HG03342 (cell line): ENCODE results near the gene PALD1.
A peak's percentile ranks its signal among the peaks of the same experiment; 100 is the strongest.

Source experiments
- ATAC-seq: cut with Tn5 transposase; IDR thresholded peaks from one replicate; pipeline ENCODE4 v1.9.1; 2021; ENCODE audit warnings: mild to moderate bottlenecking, moderate library complexity; ENCODE audit not compliant: unreplicated experiment

PALD1 gene

DNA sequence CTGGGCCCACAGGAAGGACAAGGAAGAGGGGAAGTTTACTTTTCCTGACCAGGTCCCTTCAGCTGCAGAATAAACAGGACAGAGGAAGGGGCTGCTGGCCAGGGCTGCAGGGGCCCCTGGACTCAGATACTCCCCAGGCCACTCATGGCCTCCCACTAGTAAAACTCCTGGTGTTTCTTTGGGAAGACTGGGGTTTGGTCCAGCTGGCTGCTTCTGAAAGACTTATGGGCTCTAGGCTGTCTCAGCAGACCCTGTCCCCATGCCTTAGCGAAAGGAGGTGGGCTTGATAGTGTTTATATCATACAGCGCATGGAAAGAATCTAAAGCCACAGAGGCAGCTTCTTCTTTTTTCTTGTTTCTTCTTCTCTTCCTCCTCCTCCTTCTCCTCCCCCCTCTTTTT, 56.4 kb downstream of the PALD1 start:
- ATAC-seq: no peak

DNA sequence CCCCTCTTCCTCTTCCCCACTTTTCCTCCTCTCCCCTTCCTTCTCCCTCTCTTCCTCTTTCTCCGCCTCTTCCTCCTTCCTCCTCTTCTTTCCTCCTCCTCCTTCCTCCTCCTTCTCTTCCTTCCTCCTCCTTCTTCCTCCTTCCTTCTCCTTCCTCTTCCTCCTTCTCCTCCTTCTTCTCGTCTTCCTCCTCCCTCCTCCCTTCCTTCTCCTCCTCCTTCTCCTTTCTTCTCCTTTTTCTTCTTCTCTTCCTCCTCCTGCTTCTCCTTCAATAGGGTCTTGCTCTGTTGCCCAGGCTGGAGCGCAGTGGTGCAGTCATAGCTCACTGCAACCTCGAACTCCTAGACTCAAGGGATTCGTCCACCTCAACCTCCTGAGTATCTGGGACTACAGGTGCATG, 56.9 kb downstream of the PALD1 start:
- no peak for ATAC-seq

DNA sequence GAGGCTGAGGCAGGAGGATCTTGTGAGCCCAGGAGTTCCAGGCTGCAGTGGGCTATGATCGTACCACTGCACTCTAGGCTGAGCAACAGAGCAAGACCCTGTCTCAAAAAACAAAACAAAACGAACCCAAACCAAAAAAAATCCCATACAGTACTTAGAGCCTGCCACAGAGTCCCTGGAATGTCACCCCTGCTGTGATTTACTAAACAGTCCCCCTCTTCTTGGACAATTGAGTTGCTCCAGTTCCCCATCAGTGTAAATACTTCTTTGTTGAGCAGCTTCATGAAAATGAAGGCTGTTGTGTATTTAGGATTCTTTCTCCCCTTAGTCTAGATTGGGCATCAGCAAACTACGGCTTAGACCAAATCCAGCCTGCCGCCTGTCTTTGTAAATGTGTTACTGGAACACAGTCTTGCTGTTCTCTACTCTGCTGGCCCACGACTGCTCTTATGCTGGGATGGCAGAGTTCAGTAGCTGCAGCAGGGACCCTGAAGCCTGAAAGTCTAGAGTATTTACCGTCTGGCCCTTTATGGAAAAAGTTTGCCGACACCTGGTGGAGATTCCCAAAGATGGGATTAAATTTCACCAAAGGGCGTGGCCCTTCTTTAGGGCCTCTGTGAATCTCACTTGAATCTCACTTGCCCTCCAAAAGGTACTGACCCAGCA, 57.8 kb downstream of the PALD1 start:
- no peak for ATAC-seq

DNA sequence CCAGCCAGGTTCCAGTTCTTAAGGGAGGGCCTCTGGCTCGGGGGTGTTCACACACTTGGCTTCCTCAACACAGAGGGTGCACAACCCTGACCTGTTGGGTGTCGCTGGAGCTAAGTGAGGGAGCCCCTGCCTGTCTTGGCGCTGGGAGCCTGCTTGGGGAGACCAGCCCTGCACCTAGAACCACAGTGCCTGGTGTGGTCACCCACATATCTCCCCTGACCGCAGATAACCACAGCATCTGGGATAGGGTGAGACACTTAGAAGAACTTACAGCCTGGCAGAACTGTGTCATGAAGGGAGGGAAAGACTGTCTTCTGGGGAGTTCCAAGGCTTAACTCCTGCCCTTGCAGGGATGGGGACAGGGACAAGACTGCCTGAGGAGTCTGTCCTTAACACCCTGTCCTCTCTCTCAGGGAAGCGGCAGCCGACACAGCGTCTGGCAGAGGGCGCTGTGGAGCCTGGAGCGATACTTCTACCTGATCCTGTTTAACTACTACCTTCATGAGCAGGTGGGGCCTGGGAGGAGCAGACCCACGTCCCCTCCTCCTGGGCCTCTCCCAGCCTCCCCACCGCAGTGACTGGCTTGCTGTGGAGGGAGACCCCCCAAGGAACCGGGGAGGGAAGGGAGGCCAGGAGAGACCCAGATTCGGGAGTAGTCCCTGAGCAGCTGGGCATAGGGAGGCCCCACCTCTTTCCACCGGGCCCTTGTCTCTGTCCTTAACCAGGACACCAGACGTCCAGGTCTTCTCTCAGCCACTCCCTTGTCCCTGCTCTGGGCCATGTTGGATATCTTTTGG, 59.0 kb downstream of the PALD1 start:
- no peak for ATAC-seq

DNA sequence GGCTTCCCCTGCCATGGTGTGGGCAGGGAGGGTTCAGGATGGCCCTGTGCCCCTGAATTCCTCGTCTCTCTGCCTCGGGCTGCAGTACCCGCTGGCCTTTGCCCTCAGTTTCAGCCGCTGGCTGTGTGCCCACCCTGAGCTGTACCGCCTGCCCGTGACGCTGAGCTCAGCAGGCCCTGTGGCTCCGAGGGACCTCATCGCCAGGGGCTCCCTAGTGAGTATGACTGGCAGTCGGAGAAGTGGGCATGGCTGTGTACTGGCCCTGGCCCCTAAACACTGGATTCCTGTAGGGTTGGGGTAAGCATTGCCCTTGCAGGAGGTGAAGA, 59.6 kb downstream of the PALD1 start:
- no peak for ATAC-seq

DNA sequence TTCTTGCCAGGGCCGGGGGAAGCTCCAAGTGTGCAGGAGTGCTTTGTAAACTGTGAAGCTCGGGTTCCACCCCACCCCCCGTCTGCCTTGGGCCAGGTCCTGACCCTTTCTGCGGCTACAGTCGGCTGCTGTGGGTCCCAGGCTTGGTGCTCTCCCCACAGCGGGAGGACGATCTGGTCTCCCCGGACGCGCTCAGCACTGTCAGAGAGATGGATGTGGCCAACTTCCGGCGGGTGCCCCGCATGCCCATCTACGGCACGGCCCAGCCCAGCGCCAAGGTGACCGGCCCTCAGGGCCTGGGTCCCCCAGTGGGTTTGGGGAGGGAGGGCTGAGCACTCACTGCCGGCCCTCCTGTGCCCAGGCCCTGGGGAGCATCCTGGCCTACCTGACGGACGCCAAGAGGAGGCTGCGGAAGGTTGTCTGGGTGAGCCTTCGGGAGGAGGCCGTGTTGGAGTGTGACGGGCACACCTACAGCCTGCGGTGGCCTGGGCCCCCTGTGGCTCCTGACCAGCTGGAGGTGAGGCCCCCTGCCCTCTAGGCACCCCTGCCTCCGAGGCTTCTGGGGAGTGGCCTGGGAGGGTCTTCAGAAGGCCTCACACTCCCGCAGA, 60.3 kb downstream of the PALD1 start:
- ATAC-seq: no peak

DNA sequence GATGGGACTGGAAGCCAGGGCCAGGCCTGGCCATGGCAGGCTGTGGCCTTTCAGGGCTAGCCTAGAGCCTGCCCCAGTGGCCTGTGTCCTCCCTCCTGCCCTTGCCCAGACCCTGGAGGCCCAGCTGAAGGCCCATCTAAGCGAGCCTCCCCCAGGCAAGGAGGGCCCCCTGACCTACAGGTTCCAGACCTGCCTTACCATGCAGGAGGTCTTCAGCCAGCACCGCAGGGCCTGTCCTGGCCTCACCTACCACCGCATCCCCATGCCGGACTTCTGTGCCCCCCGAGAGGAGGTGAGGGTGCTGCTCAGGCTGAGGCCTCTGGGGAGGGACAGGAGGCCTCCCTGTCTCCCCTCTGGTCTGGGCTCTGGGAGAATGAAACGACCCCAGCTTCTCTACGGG, 60.9 kb downstream of the PALD1 start:
- no peak for ATAC-seq

DNA sequence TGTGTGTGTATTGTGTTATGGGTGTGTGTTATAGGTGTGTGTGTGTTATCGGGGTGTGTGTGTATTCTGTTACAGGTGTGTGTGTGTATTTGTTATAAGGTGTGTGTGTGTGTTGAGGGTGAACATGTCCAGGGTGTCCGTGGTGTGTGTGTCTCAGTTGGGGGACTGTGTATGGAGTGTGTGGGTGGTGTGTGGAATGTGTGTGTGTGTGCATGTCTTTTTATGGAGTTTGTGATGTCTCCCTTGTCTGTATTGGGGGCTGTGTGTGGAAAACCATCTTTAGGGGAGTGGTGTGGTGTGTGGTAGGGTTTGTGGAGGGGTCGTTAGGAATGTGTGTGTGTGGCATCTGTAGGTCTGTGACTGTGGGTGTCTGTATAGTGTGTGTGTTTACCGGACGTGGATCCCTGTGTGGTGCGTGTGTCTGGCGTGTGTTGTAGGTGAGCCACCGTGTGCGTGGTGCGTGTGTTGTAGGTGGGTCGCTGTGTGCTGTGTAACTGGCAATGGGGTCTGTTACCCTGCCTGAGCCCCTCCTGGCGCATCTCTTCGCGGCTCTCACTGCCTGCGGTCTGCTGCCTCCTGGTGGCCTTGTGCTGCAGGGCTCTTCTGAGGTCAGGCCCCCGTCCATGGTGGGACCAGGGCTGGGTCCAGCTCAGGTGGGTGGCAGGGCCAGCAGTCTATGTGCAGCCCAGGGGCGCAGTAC, 61.7 kb downstream of the PALD1 start:
- ATAC-seq: no peak

DNA sequence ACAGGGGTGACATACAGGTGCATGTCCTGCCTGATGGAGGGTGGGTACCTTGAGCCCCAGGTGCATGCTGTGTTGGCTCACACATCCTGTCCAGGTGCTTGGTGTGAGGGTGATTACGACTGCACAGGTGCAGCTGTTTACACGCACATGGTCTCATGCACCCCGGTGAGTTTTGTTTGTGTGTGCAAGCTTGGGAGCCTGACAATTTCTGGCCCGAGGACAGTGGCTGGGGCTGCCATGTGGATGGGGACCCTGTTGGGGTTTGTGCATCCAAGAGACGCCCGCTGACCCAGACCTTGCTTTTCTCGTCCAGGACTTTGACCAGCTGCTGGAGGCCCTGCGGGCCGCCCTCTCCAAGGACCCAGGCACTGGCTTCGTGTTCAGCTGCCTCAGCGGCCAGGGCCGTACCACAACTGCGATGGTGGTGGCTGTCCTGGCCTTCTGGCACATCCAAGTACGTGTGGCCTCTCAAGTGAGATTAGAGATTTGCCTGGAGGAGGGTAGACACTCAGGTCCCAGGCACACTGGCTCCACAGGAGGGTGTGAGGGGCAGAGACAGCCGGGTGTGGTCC, 62.3 kb downstream of the PALD1 start:
- ATAC-seq: no peak

DNA sequence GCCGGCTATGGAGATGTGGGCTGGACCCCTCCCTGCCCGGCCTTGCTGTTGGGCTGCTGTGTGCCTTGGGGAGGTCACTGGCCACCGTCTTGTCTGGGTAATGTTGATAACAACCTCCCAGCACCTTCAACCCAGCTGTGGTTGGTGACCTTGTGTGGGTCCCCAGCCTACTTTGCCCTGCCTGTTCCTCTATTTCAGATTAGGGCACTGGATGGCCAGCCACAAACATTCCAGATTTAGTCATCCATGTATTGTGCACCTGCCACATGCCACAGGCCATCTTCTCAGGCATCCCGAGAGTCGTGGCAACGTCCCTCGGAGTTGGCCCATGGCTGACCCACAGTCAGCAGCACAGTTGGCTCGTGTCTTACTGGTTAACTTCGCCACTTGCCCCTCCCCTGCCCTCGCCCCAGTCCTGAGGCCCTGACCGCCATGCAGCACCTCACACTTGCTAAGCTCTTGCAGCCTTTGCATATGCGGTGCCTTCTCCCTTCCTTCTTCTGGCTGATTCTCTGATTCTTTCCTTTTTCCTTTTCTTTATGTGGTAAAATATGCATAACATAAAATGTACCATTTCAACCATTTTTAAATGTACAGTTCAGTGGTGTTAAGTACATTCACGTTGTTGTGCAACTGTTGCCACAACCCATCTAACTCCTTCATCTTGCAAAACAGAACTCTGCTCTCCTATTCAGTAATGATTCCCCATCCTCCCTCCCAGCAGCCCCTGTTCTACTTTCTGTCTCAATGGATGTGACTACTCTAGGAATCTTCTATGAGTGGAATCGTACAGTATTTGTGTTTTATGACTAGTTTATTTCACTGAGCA, 63.4 kb downstream of the PALD1 start:
- ATAC-seq: no peak

DNA sequence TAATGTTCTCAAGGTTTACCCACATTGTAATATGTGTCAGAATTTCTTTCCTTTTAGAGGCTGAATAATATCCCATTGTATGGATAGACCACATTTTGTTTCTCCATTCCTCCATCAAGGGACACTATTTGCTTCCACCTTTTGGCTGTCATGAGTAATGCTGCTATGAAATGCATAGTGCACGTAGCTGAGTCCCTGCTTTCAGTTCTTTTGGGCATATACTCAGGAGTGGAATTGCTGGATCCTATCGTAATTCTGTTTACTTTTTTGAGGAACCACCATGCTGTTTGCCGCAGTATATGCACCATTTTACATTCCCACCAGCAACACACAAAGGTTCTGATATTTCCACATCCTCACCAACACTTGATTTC, 64.0 kb downstream of the PALD1 start:
- no peak for ATAC-seq

DNA sequence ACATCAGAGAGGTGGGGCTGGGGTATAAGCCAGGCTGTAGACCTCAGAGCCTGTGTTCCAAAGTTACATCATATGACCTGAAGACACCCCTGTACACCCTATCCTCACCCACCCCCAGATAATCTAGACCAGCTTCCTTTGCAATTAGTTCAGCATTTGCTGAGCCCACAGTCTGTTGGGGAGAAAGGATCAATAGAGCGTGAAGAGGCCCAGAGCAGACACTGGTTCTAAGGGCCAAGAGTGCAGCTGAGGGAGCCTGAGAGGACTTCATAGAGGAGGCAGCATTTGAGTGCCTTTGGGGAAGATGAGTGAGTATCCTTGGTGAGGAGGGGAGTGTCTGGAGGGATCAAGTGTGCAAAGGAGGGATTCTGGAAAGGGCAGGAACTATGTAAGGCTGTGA, 65.3 kb downstream of the PALD1 start:
- ATAC-seq: no peak

DNA sequence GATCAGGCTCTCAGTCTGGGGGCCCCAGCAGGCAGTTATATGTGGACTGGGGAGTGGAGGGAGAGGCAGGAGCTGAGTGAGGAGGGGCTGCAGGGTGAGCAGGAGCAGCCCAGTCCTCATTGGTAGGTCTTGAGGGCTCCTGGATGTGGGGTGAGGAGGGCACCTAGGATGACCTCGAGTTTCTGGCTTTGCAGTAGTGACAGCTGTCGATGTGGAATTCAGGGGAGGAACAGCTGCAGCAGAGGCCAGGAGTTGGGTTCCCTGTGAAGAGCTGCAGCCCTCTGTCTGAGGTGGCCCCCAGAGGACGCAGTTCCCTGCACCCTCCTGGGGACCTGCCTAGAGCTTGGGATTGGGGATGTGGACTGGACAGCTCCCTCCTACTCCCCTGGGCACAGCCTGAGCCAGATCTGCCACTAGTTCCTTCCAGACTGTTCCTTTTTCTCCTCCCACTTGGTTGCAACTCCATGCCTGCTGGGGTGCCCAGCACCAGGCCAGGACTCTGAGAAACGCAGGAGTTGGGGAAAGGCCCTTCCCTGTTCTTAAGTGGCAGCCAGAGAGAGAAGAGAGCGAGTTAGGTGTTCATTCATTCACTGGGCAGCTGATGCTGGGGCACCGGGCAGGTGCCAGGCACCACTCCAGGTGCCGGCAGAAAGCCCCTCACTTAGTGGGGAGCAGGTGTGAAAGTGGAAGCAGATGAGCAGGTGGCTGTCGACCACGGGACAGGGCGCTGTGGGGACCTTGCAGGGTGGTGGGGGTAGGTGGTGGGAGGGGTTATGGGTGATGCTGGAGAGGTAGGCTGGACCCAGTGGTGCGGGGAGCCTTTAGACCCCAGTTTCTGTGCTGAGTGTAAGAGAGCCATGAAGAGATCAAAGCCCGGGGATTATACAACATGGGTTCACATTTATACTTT, 66.1 kb downstream of the PALD1 start:
- ATAC-seq: no peak

DNA sequence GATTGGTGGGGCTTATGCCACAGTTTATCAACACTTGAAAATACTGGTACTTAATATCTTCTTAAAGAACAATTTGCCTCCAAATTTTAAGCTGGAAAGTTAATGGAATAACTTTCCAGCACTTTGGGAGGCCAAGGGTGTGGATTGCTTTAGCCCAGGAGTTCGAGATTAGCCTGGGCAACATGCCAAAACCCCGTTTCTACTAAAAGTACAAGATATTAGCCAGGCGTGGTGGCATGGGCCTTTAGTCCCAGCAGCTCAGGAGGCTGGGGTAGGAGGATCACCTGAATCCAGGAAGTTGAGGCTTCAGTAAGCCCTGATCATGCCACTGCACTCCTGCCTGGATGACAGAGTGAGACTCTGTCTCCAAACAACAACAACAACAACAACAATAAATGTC, 68.0 kb downstream of the PALD1 start:
- no peak for ATAC-seq

DNA sequence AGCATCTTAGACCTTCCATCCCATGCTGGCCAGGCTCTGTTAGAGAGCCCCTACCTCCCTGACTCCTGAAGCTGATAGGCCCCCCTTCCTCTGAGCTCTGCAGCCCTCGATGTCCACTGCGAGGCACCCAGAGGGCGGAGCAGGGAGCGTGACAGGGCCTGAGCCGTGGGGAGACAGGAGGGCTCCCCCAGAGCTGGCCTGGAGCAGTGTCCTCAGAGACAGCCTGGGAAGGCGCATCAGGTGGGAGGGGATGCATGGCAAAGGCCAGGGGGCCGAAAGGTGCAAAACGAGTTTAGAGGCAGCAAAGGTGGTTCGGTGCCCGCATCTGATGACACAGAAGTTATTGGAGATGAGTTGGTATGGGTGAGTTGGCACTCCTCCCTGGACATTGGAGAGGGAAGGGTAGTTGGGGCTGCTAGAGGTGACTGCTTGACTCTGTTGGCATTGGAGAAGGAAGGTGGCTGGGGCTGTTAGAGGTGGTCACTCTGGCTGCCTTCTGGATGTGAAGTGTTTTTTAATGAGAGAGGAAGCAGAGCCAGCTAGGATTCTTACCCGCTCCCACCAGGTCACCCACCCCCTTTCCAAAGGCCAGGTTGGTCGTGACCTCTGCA, 70.9 kb downstream of the PALD1 start:
- ATAC-seq: no peak

DNA sequence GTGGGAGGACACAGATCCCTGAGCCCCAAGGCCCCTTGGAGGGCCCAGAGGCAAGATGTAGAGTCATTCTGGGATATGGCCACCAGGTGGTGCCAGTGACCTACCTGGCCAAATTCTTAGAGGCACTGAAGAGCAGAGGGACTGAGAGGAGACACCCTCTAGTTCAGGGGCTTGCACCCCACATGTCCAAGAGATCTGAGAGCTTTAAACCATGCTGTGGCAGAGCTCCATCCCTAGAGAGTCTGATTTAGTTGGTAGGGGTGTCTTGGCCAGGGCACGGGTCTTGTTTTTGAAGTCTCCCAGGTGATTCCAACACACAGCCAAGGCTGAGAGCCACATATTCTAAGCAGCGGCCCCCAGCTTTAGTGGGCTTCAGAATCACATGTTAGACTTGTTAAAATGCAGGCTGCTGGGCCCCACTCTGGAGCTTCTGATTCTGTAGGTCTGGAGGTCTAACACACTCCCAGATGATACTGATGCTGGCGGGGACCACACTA, 71.4 kb downstream of the PALD1 start:
- peak; percentile 56 for ATAC-seq

DNA sequence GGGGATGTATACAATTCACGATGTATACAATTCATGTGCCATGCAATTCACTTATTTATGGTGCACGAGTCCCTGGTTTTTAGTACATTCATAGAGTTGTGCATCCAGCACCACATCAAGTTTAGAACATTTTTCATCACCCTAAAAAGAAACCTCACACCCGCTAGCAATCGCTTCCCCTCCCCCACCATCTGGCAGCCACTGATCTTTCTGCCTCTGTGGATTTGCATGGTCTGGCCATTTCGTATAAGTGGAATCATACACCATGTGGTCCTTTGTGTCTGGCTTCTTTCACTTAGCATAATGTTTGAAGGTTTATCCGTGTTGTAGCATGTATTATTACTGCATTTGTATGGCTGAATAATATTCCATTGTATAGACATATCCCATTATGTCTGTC, 71.9 kb downstream of the PALD1 start:
- no peak for ATAC-seq

DNA sequence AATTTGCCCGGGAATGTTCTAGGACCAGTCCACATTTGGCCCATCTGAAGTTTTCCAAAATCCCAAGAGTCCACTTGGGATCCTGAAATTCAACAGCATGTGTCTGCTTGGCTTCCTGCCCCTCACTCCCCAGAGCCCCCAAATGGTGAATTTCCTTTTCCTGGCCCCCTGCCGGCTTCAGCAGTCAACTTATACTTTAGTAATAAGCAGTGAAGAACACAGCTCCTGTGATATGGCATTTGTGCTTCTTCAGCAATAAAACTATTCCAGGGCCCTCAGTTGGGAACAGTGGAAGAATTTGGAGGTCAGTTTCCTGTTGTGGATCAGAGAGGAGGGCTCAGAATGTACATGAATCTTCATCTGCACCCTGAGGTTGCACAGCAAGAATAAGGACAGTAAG, 72.9 kb downstream of the PALD1 start:
- ATAC-seq: no peak

DNA sequence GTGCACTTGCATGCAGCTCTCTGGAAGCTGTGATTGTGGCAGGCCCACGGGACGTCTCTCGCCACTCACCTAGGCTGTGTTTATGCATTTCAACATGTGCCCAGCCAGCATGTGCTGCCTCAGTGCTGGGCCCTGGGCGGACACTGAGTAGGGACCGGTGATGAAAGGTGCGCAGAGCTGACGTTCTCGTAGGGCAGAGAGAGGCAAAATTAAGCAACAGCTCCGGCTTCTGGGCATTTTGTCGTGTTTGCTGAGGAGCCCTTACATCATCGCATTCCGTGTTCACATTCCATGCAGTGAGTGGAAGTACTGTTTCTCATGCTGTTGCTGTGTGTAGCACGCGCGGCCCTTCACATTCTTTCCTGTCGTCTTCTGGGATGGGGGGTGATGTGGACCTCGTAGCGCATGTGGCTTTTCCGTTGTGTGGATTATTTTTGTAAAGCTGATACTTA, 73.4 kb downstream of the PALD1 start:
- no peak for ATAC-seq
